Measurements from ENCODE around the gene SURF2. TPM values are rescaled to one million over a fixed set of nuclear protein-coding genes. Genes with fewer than 3 reads are reported as not detected.

Gene SURF2
- polyA plus RNA-seq, 1 experiment, result 9.9 TPM

- TF ChIP-seq CTCF (IDR thresholded peaks at IDR 0.05; ENCODE audit: low read depth, low read length), result no peak
- ChIA-PET CTCF (no interaction called here), POLR2A (interaction anchor here (0.7 kb wide), 1 partner anchor 78 kb away, joined by 6 read pairs; no protein-coding TSS in a partner anchor)
- no peak for DNase-seq (ENCODE audit: low read depth, low spot score)
- H3K9me3 ChIP-seq (ENCODE audit: control insufficient read depth, insufficient read depth, low read length), result no peaks in the 10 kb centered on the region; the same call in 1 of the 2 replicates
- peaks cover 7% of the 10 kb centered on the region for H3K27me3 ChIP-seq (ENCODE audit: control insufficient read depth, insufficient read depth, low read length)
- no peak overlapping the region for H3K27ac ChIP-seq (ENCODE audit: low read depth, low read length)
- no peak overlapping the region for H3K4me3 ChIP-seq (ENCODE audit: low read depth, low read length)
Measured at GRCh38 chr9:133401588-133401987, 45.2 kb downstream of the SURF2 start.

GRCh38 chr9:133402689-133403088 is 46.3 kb downstream of the SURF2 start:
- POLR2A ChIA-PET, result interaction anchor here (0.6 kb wide), 1 partner anchor 26 kb away, joined by 4 read pairs; no protein-coding TSS in a partner anchor

GRCh38 chr9:133403766-133404453 is 47.6 kb downstream of the SURF2 start:
- no peak overlapping the region for H3K27ac ChIP-seq (ENCODE audit: low read depth, low read length)
- DNase-seq (ENCODE audit: low read depth, low spot score), result no peak
- no peak overlapping the region for H3K4me3 ChIP-seq (ENCODE audit: low read depth, low read length)
- TF ChIP-seq CTCF (IDR thresholded peaks at IDR 0.05; ENCODE audit: low read depth, low read length), result peak; percentile 50
- no peaks in the 10 kb centered on the region for H3K27me3 ChIP-seq (ENCODE audit: control insufficient read depth, insufficient read depth, low read length)
- POLR2A ChIA-PET, result no interaction called here
- H3K9me3 ChIP-seq (ENCODE audit: control insufficient read depth, insufficient read depth, low read length), result no peaks in the 10 kb centered on the region; the same call in 1 of the 2 replicates
- CTCF ChIA-PET, result interaction anchor here (3.2 kb wide), 1 partner anchor 83 kb away, joined by 13 read pairs; no protein-coding TSS in a partner anchor

More at GRCh38 chr9:133402689-133403088, 46.3 kb downstream of the SURF2 start:
- Histone ChIP-seq H3K27me3 (ENCODE audit: control insufficient read depth, insufficient read depth, low read length) (no peaks in the 10 kb centered on the region), H3K9me3 (ENCODE audit: control insufficient read depth, insufficient read depth, low read length) (no peaks in the 10 kb centered on the region; the same call in 1 of the 2 replicates), H3K4me3 (ENCODE audit: low read depth, low read length) (no peak overlapping the region), H3K27ac (ENCODE audit: low read depth, low read length) (no peak overlapping the region)
- CTCF ChIA-PET, result interaction anchor here (0.5 to 1.1 kb wide), 2 partner anchors 47 to 84 kb away, joined by 3 to 4 read pairs; no protein-coding TSS in a partner anchor
- DNase-seq (ENCODE audit: low read depth, low spot score), result no peak
- no peak for TF ChIP-seq CTCF (IDR thresholded peaks at IDR 0.05; ENCODE audit: low read depth, low read length)

GRCh38 chr9:133404454-133405002 is 48.2 kb downstream of the SURF2 start:
- H3K27me3 ChIP-seq (ENCODE audit: control insufficient read depth, insufficient read depth, low read length), result no peaks in the 10 kb centered on the region
- ChIA-PET POLR2A (interaction anchor here (0.5 kb wide), 1 partner anchor 343 kb away, joined by 3 read pairs; the partner anchor contains the start of gene CEL), CTCF (interaction anchor here (3.2 kb wide), 1 partner anchor 82 kb away, joined by 13 read pairs; no protein-coding TSS in a partner anchor)
- no peaks in the 10 kb centered on the region; the same call in 1 of the 2 replicates for H3K9me3 ChIP-seq (ENCODE audit: control insufficient read depth, insufficient read depth, low read length)
- no peak overlapping the region for H3K4me3 ChIP-seq (ENCODE audit: low read depth, low read length)
- DNase-seq (ENCODE audit: low read depth, low spot score), result no peak
- no peak for TF ChIP-seq CTCF (IDR thresholded peaks at IDR 0.05; ENCODE audit: low read depth, low read length)
- H3K27ac ChIP-seq (ENCODE audit: low read depth, low read length), result no peak overlapping the region

All from AG04450 (cell line).